Nephron progenitor cell (in vitro differentiated cells): ENCODE results near the gene THSD4.

ENCODE experiments used
- DNase-seq: peaks from one replicate; pipeline ENCODE4 v3.0.0; 2021
- H3K27ac Mint-ChIP-seq: 2 replicates; pipeline ENCODE4 v1.8.0; 2021; ENCODE audit warnings: mild to moderate bottlenecking, moderate library complexity, mixed read lengths
- H3K27me3 Mint-ChIP-seq: 2 replicates; pipeline ENCODE4 v1.8.0; 2021; ENCODE audit warnings: mild to moderate bottlenecking, low read depth, mixed read lengths; ENCODE audit not compliant: poor library complexity
- H3K36me3 Mint-ChIP-seq: 2 replicates; pipeline ENCODE4 v1.8.0; 2021; ENCODE audit warnings: low read depth, mixed read lengths
- H3K4me1 Mint-ChIP-seq: 2 replicates; pipeline ENCODE4 v1.8.0; 2021; ENCODE audit warnings: mixed read lengths
- H3K4me3 Mint-ChIP-seq: 2 replicates; pipeline ENCODE4 v1.8.0; 2021; ENCODE audit warnings: mild to moderate bottlenecking, moderate library complexity, mixed read lengths
- H3K9me3 Mint-ChIP-seq: 2 replicates; pipeline ENCODE4 v1.8.0; 2021; ENCODE audit warnings: mild to moderate bottlenecking, moderate library complexity, mixed read lengths
- CTCF ChIP-seq: fragments of 200-600 bp; sonication (generic); IDR thresholded peaks from 2 replicates; pipeline ENCODE4 v1.5.0; 2021; ENCODE audit warnings: antibody characterized with exemption

THSD4 gene

GRCh38 chr15:71683411-71684274 is 568.4 kb downstream of the THSD4 start:
- Mint-ChIP-seq H3K27me3 (peaks cover 7% of the 10 kb centered on the region), H3K4me1 (peaks cover 25% of the 10 kb centered on the region), H3K36me3 (no peaks in the 10 kb centered on the region), H3K4me3 (no peak overlapping the region), H3K27ac (no peak overlapping the region), H3K9me3 (peaks cover 3% of the 10 kb centered on the region)
- no peak for DNase-seq
- no peak for TF ChIP-seq CTCF

DNA sequence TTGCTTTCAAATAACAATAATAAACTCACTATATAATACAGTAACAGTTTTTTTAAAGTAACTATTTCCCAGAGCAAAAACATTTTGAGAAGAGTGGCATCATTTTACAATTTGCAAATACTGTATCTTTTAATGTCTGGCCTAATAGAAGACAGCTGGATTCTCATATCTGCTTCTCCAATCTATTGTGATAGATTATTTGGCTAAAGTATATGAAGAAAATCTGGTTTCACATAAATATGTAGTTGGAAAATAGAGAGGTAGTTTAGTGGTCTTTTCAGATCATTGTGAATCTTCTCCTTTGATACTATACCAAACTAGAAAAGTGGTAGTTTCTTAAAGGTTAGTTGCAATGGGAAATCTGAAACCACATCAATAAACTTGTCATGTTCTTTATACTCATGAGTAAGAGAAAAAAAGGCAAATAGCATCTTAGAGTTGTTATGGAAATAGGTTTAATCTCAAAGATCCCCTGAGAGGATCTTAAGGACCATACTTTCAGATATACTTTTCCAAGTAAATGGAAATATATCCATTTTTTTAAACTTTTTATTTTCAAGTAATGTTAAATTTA is 570.2 kb downstream of the THSD4 start:
- DNase-seq: no peak
- TF ChIP-seq CTCF: no peak
- Mint-ChIP-seq H3K4me3 (no peak overlapping the region), H3K36me3 (peaks cover 7% of the 10 kb centered on the region), H3K4me1 (peaks cover 6% of the 10 kb centered on the region), H3K27me3 (peaks cover 9% of the 10 kb centered on the region), H3K9me3 (peaks cover 9% of the 10 kb centered on the region), H3K27ac (no peak overlapping the region)

DNA sequence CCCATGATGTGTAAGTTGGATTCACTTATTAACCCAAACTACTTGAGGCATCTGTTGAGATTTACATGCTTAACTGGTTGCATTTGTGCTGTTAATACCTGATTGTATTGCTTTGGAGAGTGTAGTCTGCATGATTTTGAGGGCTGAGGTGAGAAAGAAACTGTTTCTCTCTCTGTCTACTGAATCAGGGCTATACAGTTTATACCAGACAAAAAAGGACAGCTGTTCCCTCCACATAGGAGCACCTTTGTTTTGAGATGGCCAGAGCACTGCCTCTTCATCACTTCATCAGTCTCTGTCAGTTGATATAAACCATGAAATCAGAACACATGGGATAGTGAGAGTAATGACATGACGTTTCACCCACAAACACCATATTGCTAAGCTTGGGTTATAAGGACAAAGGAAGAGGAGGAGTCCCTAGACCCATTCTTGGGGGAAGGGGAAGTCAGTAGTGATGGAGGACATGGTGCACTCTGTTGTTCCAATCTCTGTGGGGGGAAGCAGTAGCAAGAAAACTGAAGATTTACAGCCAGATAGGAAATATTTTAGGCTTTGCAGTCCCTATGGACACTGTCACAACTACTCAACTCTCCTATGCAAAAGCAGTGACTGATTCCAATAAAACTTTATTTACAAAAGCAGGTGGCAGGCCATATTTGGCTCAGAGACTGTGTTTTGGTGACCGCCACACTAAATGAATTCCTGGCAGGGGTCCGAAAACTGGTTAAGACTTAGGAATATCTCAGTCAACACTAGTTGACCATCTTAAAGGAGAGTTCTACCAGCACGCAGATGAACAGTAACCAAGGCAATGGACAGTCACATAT is 571.2 kb downstream of the THSD4 start:
- H3K36me3 Mint-ChIP-seq: peaks cover 12% of the 10 kb centered on the region
- H3K27me3 Mint-ChIP-seq: peaks cover 9% of the 10 kb centered on the region
- H3K4me1 Mint-ChIP-seq: peaks cover 5% of the 10 kb centered on the region
- H3K9me3 Mint-ChIP-seq: peaks cover 18% of the 10 kb centered on the region
- DNase-seq: no peak
- no peak overlapping the region for H3K27ac Mint-ChIP-seq
- H3K4me3 Mint-ChIP-seq: no peak overlapping the region
- TF ChIP-seq CTCF: no peak

- H3K4me3 Mint-ChIP-seq: no peak overlapping the region
- peaks cover 15% of the 10 kb centered on the region for H3K4me1 Mint-ChIP-seq
- peaks cover 21% of the 10 kb centered on the region for H3K9me3 Mint-ChIP-seq
- H3K36me3 Mint-ChIP-seq: peaks cover 12% of the 10 kb centered on the region
- no peak for DNase-seq
- TF ChIP-seq CTCF: no peak
- H3K27ac Mint-ChIP-seq: no peak overlapping the region
- peaks cover 12% of the 10 kb centered on the region for H3K27me3 Mint-ChIP-seq
Measured at GRCh38 chr15:71687902-71688508, 572.7 kb downstream of the THSD4 start.

DNA sequence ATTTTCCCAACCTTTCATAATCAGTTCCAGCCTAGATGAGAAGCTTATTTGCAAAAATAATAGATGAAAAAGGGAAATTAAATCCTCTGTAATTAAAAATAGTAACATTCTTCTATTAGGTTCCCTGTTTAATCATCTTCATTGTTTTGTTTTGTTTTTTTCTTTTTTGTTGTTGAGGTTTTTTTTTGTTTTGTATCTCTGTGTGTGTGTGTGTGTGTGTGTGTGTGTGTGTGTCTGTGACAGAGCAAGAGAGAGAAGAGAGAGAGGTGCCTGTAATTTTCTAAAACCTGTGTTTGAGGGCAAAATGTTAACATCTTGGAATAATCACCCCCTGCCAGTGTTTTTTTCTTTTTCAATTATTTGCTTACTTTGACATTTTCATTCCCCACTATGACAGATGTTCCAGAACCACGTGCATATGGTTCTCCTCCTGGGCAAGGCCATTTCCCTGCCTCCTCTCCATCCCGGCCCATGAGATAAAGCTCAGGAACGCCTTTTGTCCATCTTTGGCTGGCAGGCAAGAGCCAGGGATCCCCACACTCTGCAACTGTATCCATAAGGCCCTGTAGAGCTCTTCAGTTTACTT is 573.3 kb downstream of the THSD4 start:
- peaks cover 15% of the 10 kb centered on the region for H3K4me1 Mint-ChIP-seq
- no peak for TF ChIP-seq CTCF
- H3K36me3 Mint-ChIP-seq: peaks cover 12% of the 10 kb centered on the region
- no peak for DNase-seq
- H3K9me3 Mint-ChIP-seq: peaks cover 21% of the 10 kb centered on the region
- H3K27me3 Mint-ChIP-seq: peaks cover 9% of the 10 kb centered on the region
- H3K27ac Mint-ChIP-seq: no peak overlapping the region
- H3K4me3 Mint-ChIP-seq: no peak overlapping the region
